GM21786 (cell line): ENCODE data around the gene ZNF385B.
"Not testable (repeated sequence)": the region's sequence is repeated elsewhere in the genome, so short reads cannot be mapped to it uniquely, and the experiment has no call there.

Experiments used
- ATAC-seq: cut with Tn5 transposase; IDR thresholded peaks from one replicate; pipeline ENCODE4 v1.9.1; 2021; ENCODE audit not compliant: unreplicated experiment

Gene ZNF385B

GRCh38 chr2:179524809-179525339, 336.5 kb downstream of the ZNF385B start:
- ATAC-seq = no peak

GRCh38 chr2:179521944-179522343, 339.5 kb downstream of the ZNF385B start:
- no peak for ATAC-seq

GRCh38 chr2:179518830-179519229, 342.6 kb downstream of the ZNF385B start:
- no peak for ATAC-seq

- ATAC-seq = no peak
Measured at GRCh38 chr2:179513181-179513580, 348.2 kb downstream of the ZNF385B start.

- no peak for ATAC-seq
Measured at GRCh38 chr2:179512281-179513035, 349.0 kb downstream of the ZNF385B start.

- no peak for ATAC-seq
Measured at GRCh38 chr2:179511105-179511789, 350.2 kb downstream of the ZNF385B start.

- ATAC-seq = no peak
Measured at GRCh38 chr2:179495315-179495714, 366.1 kb downstream of the ZNF385B start.

- no peak for ATAC-seq
Measured at GRCh38 chr2:179488563-179488962, 372.8 kb downstream of the ZNF385B start.

GRCh38 chr2:179487010-179487731, 374.2 kb downstream of the ZNF385B start:
- ATAC-seq = no peak

GRCh38 chr2:179483131-179483530, 378.3 kb downstream of the ZNF385B start:
- ATAC-seq = no peak

- ATAC-seq = no peak
Measured at GRCh38 chr2:179479947-179480346, 381.5 kb downstream of the ZNF385B start.

- no peak for ATAC-seq
Measured at GRCh38 chr2:179478771-179479170, 382.6 kb downstream of the ZNF385B start.

GRCh38 chr2:179470992-179471391, 390.4 kb downstream of the ZNF385B start:
- no peak for ATAC-seq

GRCh38 chr2:179470089-179470488, 391.3 kb downstream of the ZNF385B start:
- no peak for ATAC-seq

- no peak for ATAC-seq
Measured at GRCh38 chr2:179467960-179468359, 393.5 kb downstream of the ZNF385B start.

- no peak for ATAC-seq
Measured at GRCh38 chr2:179467111-179467510, 394.3 kb downstream of the ZNF385B start.

- ATAC-seq = no peak
Measured at GRCh38 chr2:179461420-179461819, 400.0 kb downstream of the ZNF385B start.

GRCh38 chr2:179460181-179460929, 401.1 kb downstream of the ZNF385B start:
- no peak for ATAC-seq

GRCh38 chr2:179458113-179458512, 403.3 kb downstream of the ZNF385B start:
- not testable (repeated sequence) for ATAC-seq

- ATAC-seq = no peak
Measured at GRCh38 chr2:179455824-179456223, 405.6 kb downstream of the ZNF385B start.

GRCh38 chr2:179455172-179455524, 406.3 kb downstream of the ZNF385B start:
- no peak for ATAC-seq
